Measurements from ENCODE around the gene TXK.

TXK gene

DNA sequence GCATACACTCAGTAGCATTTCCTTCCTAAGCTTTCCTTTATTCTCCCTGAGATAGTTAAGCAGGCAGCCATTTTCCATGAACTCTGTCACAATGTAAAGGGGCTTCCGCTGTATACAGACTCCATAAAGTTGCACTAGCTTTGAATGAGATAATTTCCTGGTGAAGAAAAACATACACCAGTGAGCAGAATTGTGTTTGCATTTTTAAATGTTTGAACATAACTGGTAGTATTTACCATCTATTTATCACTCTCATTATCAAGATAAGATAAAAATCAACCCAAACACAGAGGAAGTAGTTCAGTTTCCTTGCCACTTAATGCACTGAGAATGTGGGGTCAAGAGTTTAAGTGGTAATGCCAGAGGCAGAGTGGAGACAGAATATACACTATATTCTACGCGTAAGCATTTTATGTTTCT is 54.1 kb downstream of the TXK start:
- Histone ChIP-seq H3K4me3 (replicated peaks; ENCODE audit: insufficient read depth, low read length) (no peak overlapping the region), H3K27ac (replicated peaks) (no peak overlapping the region), H3K27me3 (ENCODE audit: insufficient read depth, poor library complexity, severe bottlenecking) (no peaks in the 10 kb centered on the region)
- DNase-seq (ENCODE audit: low read depth in 1 of 2, low spot score in 1 of 2) = no peak
- TF ChIP-seq POLR2AphosphoS5 (IDR thresholded peaks at IDR 0.05; ENCODE audit: low read depth) = no peak
- no peak for TF ChIP-seq SPI1 (IDR thresholded peaks at IDR 0.05; ENCODE audit: borderline replicate concordance, low read depth)
- TF ChIP-seq, protein P1, sequence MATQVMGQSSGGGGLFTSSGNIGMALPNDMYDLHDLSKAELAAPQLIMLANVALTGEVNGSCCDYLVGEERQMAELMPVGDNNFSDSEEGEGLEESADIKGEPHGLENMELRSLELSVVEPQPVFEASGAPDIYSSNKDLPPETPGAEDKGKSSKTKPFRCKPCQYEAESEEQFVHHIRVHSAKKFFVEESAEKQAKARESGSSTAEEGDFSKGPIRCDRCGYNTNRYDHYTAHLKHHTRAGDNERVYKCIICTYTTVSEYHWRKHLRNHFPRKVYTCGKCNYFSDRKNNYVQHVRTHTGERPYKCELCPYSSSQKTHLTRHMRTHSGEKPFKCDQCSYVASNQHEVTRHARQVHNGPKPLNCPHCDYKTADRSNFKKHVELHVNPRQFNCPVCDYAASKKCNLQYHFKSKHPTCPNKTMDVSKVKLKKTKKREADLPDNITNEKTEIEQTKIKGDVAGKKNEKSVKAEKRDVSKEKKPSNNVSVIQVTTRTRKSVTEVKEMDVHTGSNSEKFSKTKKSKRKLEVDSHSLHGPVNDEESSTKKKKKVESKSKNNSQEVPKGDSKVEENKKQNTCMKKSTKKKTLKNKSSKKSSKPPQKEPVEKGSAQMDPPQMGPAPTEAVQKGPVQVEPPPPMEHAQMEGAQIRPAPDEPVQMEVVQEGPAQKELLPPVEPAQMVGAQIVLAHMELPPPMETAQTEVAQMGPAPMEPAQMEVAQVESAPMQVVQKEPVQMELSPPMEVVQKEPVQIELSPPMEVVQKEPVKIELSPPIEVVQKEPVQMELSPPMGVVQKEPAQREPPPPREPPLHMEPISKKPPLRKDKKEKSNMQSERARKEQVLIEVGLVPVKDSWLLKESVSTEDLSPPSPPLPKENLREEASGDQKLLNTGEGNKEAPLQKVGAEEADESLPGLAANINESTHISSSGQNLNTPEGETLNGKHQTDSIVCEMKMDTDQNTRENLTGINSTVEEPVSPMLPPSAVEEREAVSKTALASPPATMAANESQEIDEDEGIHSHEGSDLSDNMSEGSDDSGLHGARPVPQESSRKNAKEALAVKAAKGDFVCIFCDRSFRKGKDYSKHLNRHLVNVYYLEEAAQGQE (IDR thresholded peaks at IDR 0.05; ENCODE audit: insufficient replicate concordance, low read depth) = no peak
- no peak for TF ChIP-seq GABPA (IDR thresholded peaks at IDR 0.05; ENCODE audit: low read depth)
- TF ChIP-seq CTCF (IDR thresholded peaks at IDR 0.05; ENCODE audit: insufficient read depth, low read length) = no peak

- no peak overlapping the region for H3K4me3 ChIP-seq (replicated peaks; ENCODE audit: insufficient read depth, low read length)
- no peak for DNase-seq (ENCODE audit: low read depth in 1 of 2, low spot score in 1 of 2)
- H3K27ac ChIP-seq (replicated peaks) = no peak overlapping the region
- TF ChIP-seq POLR2AphosphoS5 (IDR thresholded peaks at IDR 0.05; ENCODE audit: low read depth) (no peak), SPI1 (IDR thresholded peaks at IDR 0.05; ENCODE audit: borderline replicate concordance, low read depth) (no peak), CTCF (IDR thresholded peaks at IDR 0.05; ENCODE audit: insufficient read depth, low read length) (no peak), GABPA (IDR thresholded peaks at IDR 0.05; ENCODE audit: low read depth) (no peak)
- TF ChIP-seq, protein P1 (IDR thresholded peaks at IDR 0.05; ENCODE audit: insufficient replicate concordance, low read depth) = no peak
- no peaks in the 10 kb centered on the region for H3K27me3 ChIP-seq (ENCODE audit: insufficient read depth, poor library complexity, severe bottlenecking)
Observed at GRCh38 chr4:48078862-48079655, 55.0 kb downstream of the TXK start.

DNA sequence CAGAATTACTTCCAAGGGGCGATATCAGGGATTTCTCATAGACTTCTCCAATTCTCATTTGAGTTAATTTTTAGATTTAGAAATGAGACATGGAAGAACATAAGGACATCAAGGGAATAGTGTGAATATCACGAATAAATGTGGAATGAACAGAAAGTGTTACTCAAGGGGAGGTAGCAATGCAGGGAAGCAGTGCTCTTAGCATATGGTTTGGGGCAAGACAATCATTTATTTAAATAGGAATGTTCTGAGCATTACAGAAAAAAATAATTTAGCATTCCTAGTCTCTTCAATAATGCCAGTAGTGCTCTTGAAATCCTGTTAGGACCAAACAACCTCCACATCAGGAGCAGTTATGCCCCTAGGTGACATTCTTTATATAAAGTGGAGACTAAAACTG is 55.6 kb downstream of the TXK start:
- TF ChIP-seq GABPA (IDR thresholded peaks at IDR 0.05; ENCODE audit: low read depth) (no peak), POLR2AphosphoS5 (IDR thresholded peaks at IDR 0.05; ENCODE audit: low read depth) (no peak), SPI1 (IDR thresholded peaks at IDR 0.05; ENCODE audit: borderline replicate concordance, low read depth) (no peak), CTCF (IDR thresholded peaks at IDR 0.05; ENCODE audit: insufficient read depth, low read length) (no peak)
- TF ChIP-seq, protein P1 (IDR thresholded peaks at IDR 0.05; ENCODE audit: insufficient replicate concordance, low read depth) = no peak
- DNase-seq (ENCODE audit: low read depth in 1 of 2, low spot score in 1 of 2) = no peak
- H3K4me3 ChIP-seq (replicated peaks; ENCODE audit: insufficient read depth, low read length) = no peak overlapping the region
- H3K27ac ChIP-seq (replicated peaks) = no peak overlapping the region
- H3K27me3 ChIP-seq (ENCODE audit: insufficient read depth, poor library complexity, severe bottlenecking) = no peaks in the 10 kb centered on the region
